Muscle of leg (tissue), 11 donors: Measurements from ENCODE around the gene GPC6. TPM values are rescaled to one million over a fixed set of nuclear protein-coding genes. Genes with fewer than 3 reads are reported as not detected.

Experiments used
- DNase-seq: peaks from one replicate; pipeline ENCODE4 v3.0.0; 2013
- H3K27ac ChIP-seq: one replicate; pipeline ENCODE4 v1.5.1; 2013; ENCODE audit warnings: mild to moderate bottlenecking, low read length, control low read depth
- H3K27me3 ChIP-seq: one replicate; pipeline ENCODE4 v1.6.1; 2013; ENCODE audit warnings: low read length; ENCODE audit not compliant: control insufficient read depth, insufficient read depth
- H3K36me3 ChIP-seq: one replicate; pipeline ENCODE4 v1.6.1; 2013; ENCODE audit warnings: low read length; ENCODE audit not compliant: control insufficient read depth, insufficient read depth
- H3K4me1 ChIP-seq: one replicate; pipeline ENCODE4 v1.6.1; 2013; ENCODE audit warnings: low read length; ENCODE audit not compliant: control insufficient read depth, insufficient read depth
- H3K4me3 ChIP-seq: one replicate; pipeline ENCODE4 v1.5.1; 2013; ENCODE audit warnings: low read length, control low read depth
- H3K9me3 ChIP-seq: replicated peaks from 2 replicates; pipeline ENCODE4 v1.6.1; 2013; ENCODE audit warnings: low read depth, low read length; ENCODE audit not compliant: control insufficient read depth
- WGBS: methylation state at CpG from one replicate; pipeline ENCODE4 v1.1.5; 2013; ENCODE audit warnings: missing lambda C conversion rate; ENCODE audit not compliant: insufficient coverage; 5-methylcytosine and 5-hydroxymethylcytosine counted together
- polyA plus RNA-seq, 8 donors: library from polyadenylated mRNA; unstranded; fragments of 120-200 nt; gene quantifications; one replicate each; pipeline versions ENCODE4 v1.2.1 to v1.2.3, GENCODE V29; 2013; ENCODE audit warnings: inconsistent platforms in 1 of 8, low replicate concordance in 1 of 8; ENCODE audit not compliant: insufficient read length in 8 of 8, insufficient read depth in 1 of 8
- total RNA-seq: library from RNA; stranded (reverse); fragments of 120-200 nt; gene quantifications from one replicate; pipeline ENCODE4 v1.2.4, GENCODE V29; 2013

GPC6 gene
- total and polyA plus RNA-seq, 9 donors, result 5.6 to 20.0 (median 9.9) TPM

- no peaks in the 10 kb centered on the region for H3K36me3 ChIP-seq
- whole genome bisulfite sequencing, result 86% methylated on average over 2 of the region's 3 CpGs
These were observed 585.1 kb downstream of the GPC6 start for GRCh38 chr13:93811738-93812112.

GRCh38 chr13:93814658-93815057 lies 588.1 kb downstream of the GPC6 start:
- no CpG with 5 or more reads among the region's 3 CpGs for WGBS
- H3K4me3 ChIP-seq, result no peak overlapping the region
- no peaks in the 10 kb centered on the region for H3K4me1 ChIP-seq
- H3K27me3 ChIP-seq, result no peaks in the 10 kb centered on the region
- no peaks in the 10 kb centered on the region for H3K9me3 ChIP-seq
- no peak for DNase-seq
- H3K27ac ChIP-seq, result no peak overlapping the region
- H3K36me3 ChIP-seq, result no peaks in the 10 kb centered on the region

More at GRCh38 chr13:93811738-93812112, 585.1 kb downstream of the GPC6 start:
- Histone ChIP-seq H3K9me3 (no peaks in the 10 kb centered on the region), H3K4me1 (no peaks in the 10 kb centered on the region), H3K27ac (no peak overlapping the region), H3K4me3 (no peak overlapping the region), H3K27me3 (no peaks in the 10 kb centered on the region)
- DNase-seq, result no peak

- no CpG with 5 or more reads among the region's 3 CpGs for WGBS
- no peaks in the 10 kb centered on the region for H3K27me3 ChIP-seq
These were observed 591.7 kb downstream of the GPC6 start for GRCh38 chr13:93818345-93818744.

GRCh38 chr13:93819331-93819890 lies 592.8 kb downstream of the GPC6 start:
- DNase-seq, result no peak
- Histone ChIP-seq H3K4me1 (no peaks in the 10 kb centered on the region), H3K27me3 (no peaks in the 10 kb centered on the region), H3K27ac (no peak overlapping the region), H3K36me3 (no peaks in the 10 kb centered on the region), H3K4me3 (no peak overlapping the region), H3K9me3 (no peaks in the 10 kb centered on the region)
- WGBS, result 33% methylated on average over 1 of the region's 3 CpGs

More at GRCh38 chr13:93818345-93818744, 591.7 kb downstream of the GPC6 start:
- no peaks in the 10 kb centered on the region for H3K4me1 ChIP-seq
- H3K27ac ChIP-seq, result no peak overlapping the region
- no peaks in the 10 kb centered on the region for H3K36me3 ChIP-seq
- H3K9me3 ChIP-seq, result no peaks in the 10 kb centered on the region
- no peak for DNase-seq
- H3K4me3 ChIP-seq, result no peak overlapping the region

GRCh38 chr13:93824286-93824685 lies 597.7 kb downstream of the GPC6 start:
- no peaks in the 10 kb centered on the region for H3K4me1 ChIP-seq
- no peak overlapping the region for H3K4me3 ChIP-seq
- peak; percentile 7 for DNase-seq
- no peaks in the 10 kb centered on the region for H3K27me3 ChIP-seq
- no peaks in the 10 kb centered on the region for H3K36me3 ChIP-seq
- H3K9me3 ChIP-seq, result no peaks in the 10 kb centered on the region
- WGBS, result 67% methylated on average over 1 of the region's 3 CpGs
- H3K27ac ChIP-seq, result no peak overlapping the region

- no CpG with 5 or more reads among the region's 3 CpGs for WGBS
- Histone ChIP-seq H3K27me3 (no peaks in the 10 kb centered on the region), H3K9me3 (no peaks in the 10 kb centered on the region), H3K27ac (no peak overlapping the region), H3K4me3 (no peak overlapping the region), H3K36me3 (no peaks in the 10 kb centered on the region), H3K4me1 (no peaks in the 10 kb centered on the region)
- DNase-seq, result no peak
These were observed 607.4 kb downstream of the GPC6 start for GRCh38 chr13:93834051-93834450.

GRCh38 chr13:93843082-93843481 lies 616.5 kb downstream of the GPC6 start:
- Histone ChIP-seq H3K27me3 (no peaks in the 10 kb centered on the region), H3K27ac (no peak overlapping the region), H3K36me3 (no peaks in the 10 kb centered on the region), H3K9me3 (no peaks in the 10 kb centered on the region), H3K4me3 (no peak overlapping the region), H3K4me1 (no peaks in the 10 kb centered on the region)
- no peak for DNase-seq
- WGBS, result no CpG with 5 or more reads among the region's 3 CpGs

- no peaks in the 10 kb centered on the region for H3K27me3 ChIP-seq
- no peaks in the 10 kb centered on the region for H3K9me3 ChIP-seq
- no peak overlapping the region for H3K27ac ChIP-seq
- H3K4me1 ChIP-seq, result no peaks in the 10 kb centered on the region
- 93% methylated on average over 2 of the region's 7 CpGs for WGBS
- H3K36me3 ChIP-seq, result no peaks in the 10 kb centered on the region
- H3K4me3 ChIP-seq, result no peak overlapping the region
- no peak for DNase-seq
These were observed 620.6 kb downstream of the GPC6 start for GRCh38 chr13:93847162-93847561.

GRCh38 chr13:93848247-93848646 lies 621.6 kb downstream of the GPC6 start:
- 84% methylated on average over 2 of the region's 4 CpGs for WGBS
- no peaks in the 10 kb centered on the region for H3K27me3 ChIP-seq
- no peak for DNase-seq

GRCh38 chr13:93851236-93851635 lies 624.6 kb downstream of the GPC6 start:
- no CpG with 5 or more reads among the region's 2 CpGs for WGBS
- Histone ChIP-seq H3K4me3 (no peak overlapping the region), H3K27ac (no peak overlapping the region), H3K27me3 (no peaks in the 10 kb centered on the region), H3K4me1 (no peaks in the 10 kb centered on the region), H3K36me3 (no peaks in the 10 kb centered on the region), H3K9me3 (no peaks in the 10 kb centered on the region)
- peak; percentile 26 for DNase-seq

More at GRCh38 chr13:93848247-93848646, 621.6 kb downstream of the GPC6 start:
- Histone ChIP-seq H3K4me1 (no peaks in the 10 kb centered on the region), H3K27ac (no peak overlapping the region), H3K9me3 (no peaks in the 10 kb centered on the region), H3K36me3 (no peaks in the 10 kb centered on the region), H3K4me3 (no peak overlapping the region)

GRCh38 chr13:93853912-93854311 lies 627.3 kb downstream of the GPC6 start:
- no peak for DNase-seq
- Histone ChIP-seq H3K27ac (no peak overlapping the region), H3K4me1 (no peaks in the 10 kb centered on the region), H3K4me3 (no peak overlapping the region), H3K27me3 (no peaks in the 10 kb centered on the region), H3K9me3 (no peaks in the 10 kb centered on the region), H3K36me3 (no peaks in the 10 kb centered on the region)
- no CpG with 5 or more reads among the region's 5 CpGs for WGBS
